ENCODE data around the gene DPYD. TPM values are rescaled to one million over a fixed set of nuclear protein-coding genes. Genes with fewer than 3 reads are reported as not detected.

The DPYD gene
- total RNA-seq, 1 experiment from 2014 or later: 7.0 TPM

DNA sequence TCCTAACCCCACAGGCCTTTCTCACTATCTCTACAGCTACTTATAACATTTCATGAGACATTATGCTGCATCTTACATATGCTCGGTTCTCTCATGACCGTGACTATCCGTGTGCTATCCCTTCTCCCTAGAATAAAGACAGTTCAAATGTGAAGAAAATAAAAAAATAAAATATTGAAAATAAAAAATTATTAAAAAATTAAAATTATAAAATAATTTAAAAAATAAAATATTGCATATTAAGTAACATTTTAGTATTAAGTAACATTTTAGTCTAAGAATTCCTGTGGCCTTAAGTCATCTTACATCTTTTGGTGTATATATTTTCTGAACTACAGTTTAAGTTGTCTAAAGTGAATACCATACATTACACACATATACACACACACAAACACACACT, 415.5 kb downstream of the DPYD start:
- H3K4me3 ChIP-seq (ENCODE audit: low read depth, low read length): no peak overlapping the region
- H3K9me3 ChIP-seq: no peaks in the 10 kb centered on the region
- Mint-ChIP-seq H3K9me3 (ENCODE audit: unreplicated experiment) (peaks cover 10% of the 10 kb centered on the region), H3K36me3 (ENCODE audit: insufficient read depth, unreplicated experiment) (no peaks in the 10 kb centered on the region), H3K27me3 (ENCODE audit: insufficient read depth, unreplicated experiment) (no peaks in the 10 kb centered on the region), H3K4me1 (ENCODE audit: low read depth, unreplicated experiment) (peaks cover 12% of the 10 kb centered on the region), H3K4me3 (ENCODE audit: unreplicated experiment) (no peak overlapping the region), H3K27ac (ENCODE audit: unreplicated experiment) (no peak overlapping the region)
- no TSS peak for BruUV-seq (replicated peaks)
- no peak for DNase-seq
- POLR2A ChIA-PET: no interaction called here
- no peaks in the 10 kb centered on the region for H3K36me3 ChIP-seq (ENCODE audit: control insufficient read depth, insufficient read depth, low read length)
- 0 out of 2 replicates have a peak, but pooled peaks cover 1% of the 10 kb centered on the region for H3K4me1 ChIP-seq
- CTCF ChIA-PET: no interaction called here
- TF ChIP-seq, protein P1, sequence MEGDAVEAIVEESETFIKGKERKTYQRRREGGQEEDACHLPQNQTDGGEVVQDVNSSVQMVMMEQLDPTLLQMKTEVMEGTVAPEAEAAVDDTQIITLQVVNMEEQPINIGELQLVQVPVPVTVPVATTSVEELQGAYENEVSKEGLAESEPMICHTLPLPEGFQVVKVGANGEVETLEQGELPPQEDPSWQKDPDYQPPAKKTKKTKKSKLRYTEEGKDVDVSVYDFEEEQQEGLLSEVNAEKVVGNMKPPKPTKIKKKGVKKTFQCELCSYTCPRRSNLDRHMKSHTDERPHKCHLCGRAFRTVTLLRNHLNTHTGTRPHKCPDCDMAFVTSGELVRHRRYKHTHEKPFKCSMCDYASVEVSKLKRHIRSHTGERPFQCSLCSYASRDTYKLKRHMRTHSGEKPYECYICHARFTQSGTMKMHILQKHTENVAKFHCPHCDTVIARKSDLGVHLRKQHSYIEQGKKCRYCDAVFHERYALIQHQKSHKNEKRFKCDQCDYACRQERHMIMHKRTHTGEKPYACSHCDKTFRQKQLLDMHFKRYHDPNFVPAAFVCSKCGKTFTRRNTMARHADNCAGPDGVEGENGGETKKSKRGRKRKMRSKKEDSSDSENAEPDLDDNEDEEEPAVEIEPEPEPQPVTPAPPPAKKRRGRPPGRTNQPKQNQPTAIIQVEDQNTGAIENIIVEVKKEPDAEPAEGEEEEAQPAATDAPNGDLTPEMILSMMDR (IDR thresholded peaks at IDR 0.05; ENCODE audit: insufficient read depth in 1 of 2, low read depth in 1 of 2, low read length in 1 of 2, severe bottlenecking in 1 of 2, unreplicated experiment in 1 of 2): no peak
- intact Hi-C loops (cut with micrococcal nuclease; ENCODE audit: unreplicated experiment): no loop called here
- H3K27me3 ChIP-seq (replicated peaks; ENCODE audit: control insufficient read depth, insufficient read depth, low read length): no peaks in the 10 kb centered on the region

DNA sequence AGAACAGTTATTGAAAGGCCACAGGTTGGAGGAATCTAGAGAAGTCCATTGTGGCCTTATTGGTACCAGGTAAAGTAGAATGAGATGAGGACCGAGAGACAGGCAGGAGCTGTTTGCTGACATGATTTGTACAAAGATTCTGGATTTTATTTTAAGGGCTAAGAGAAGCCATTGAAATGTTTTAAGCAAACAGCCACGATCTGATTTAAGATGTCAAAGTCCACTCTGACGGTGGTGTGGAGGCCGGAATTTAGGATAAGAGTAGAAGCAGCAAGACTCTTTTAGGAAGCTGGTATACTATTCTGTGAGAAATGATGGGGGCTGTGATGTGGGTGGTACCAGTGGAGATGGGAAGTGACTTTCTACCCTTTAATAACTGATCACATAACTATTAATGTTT, 418.5 kb downstream of the DPYD start:
- no peak for DNase-seq
- H3K27ac Mint-ChIP-seq (ENCODE audit: unreplicated experiment): no peak overlapping the region
- H3K4me1 Mint-ChIP-seq (ENCODE audit: low read depth, unreplicated experiment): peaks cover 12% of the 10 kb centered on the region
- H3K36me3 Mint-ChIP-seq (ENCODE audit: insufficient read depth, unreplicated experiment): no peaks in the 10 kb centered on the region
- Histone ChIP-seq H3K4me1 (no peaks in the 10 kb centered on the region), H3K9me3 (no peaks in the 10 kb centered on the region), H3K36me3 (ENCODE audit: control insufficient read depth, insufficient read depth, low read length) (no peaks in the 10 kb centered on the region), H3K4me3 (ENCODE audit: low read depth, low read length) (no peak overlapping the region), H3K27me3 (replicated peaks; ENCODE audit: control insufficient read depth, insufficient read depth, low read length) (no peaks in the 10 kb centered on the region)
- intact Hi-C loops (cut with micrococcal nuclease; ENCODE audit: unreplicated experiment): no loop called here
- TF ChIP-seq, protein P1 (IDR thresholded peaks at IDR 0.05; ENCODE audit: insufficient read depth in 1 of 2, low read depth in 1 of 2, low read length in 1 of 2, severe bottlenecking in 1 of 2, unreplicated experiment in 1 of 2): no peak
- no peaks in the 10 kb centered on the region for H3K27me3 Mint-ChIP-seq (ENCODE audit: insufficient read depth, unreplicated experiment)
- no peak overlapping the region for H3K4me3 Mint-ChIP-seq (ENCODE audit: unreplicated experiment)
- ChIA-PET CTCF (no interaction called here), POLR2A (no interaction called here)
- BruUV-seq (replicated peaks): no TSS peak
- no peaks in the 10 kb centered on the region for H3K9me3 Mint-ChIP-seq (ENCODE audit: unreplicated experiment)

DNA sequence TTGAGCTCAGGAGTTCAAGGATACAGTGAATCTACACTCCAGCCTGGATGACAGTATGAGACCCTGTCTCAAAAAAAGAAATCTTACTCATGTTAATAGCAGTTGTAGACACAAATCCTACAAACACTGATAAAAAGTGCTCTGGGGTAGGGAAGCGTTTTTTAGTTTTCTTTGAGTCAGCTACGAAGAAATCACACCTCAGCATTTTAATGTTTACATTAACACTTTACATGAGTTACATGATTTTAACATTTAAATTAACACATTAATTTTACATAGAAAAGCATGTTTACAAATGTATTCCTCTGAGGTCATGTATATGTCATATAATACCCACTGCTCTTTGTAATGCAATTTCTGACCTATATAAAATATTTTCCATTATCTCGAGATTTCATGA, 419.2 kb downstream of the DPYD start:
- Histone ChIP-seq H3K36me3 (ENCODE audit: control insufficient read depth, insufficient read depth, low read length) (no peaks in the 10 kb centered on the region), H3K9me3 (no peaks in the 10 kb centered on the region), H3K27me3 (replicated peaks; ENCODE audit: control insufficient read depth, insufficient read depth, low read length) (no peaks in the 10 kb centered on the region), H3K4me3 (ENCODE audit: low read depth, low read length) (no peak overlapping the region), H3K4me1 (no peaks in the 10 kb centered on the region)
- ChIA-PET CTCF (no interaction called here), POLR2A (no interaction called here)
- Mint-ChIP-seq H3K9me3 (ENCODE audit: unreplicated experiment) (no peaks in the 10 kb centered on the region), H3K36me3 (ENCODE audit: insufficient read depth, unreplicated experiment) (no peaks in the 10 kb centered on the region), H3K4me3 (ENCODE audit: unreplicated experiment) (no peak overlapping the region), H3K27ac (ENCODE audit: unreplicated experiment) (no peak overlapping the region), H3K4me1 (ENCODE audit: low read depth, unreplicated experiment) (peaks cover 12% of the 10 kb centered on the region), H3K27me3 (ENCODE audit: insufficient read depth, unreplicated experiment) (no peaks in the 10 kb centered on the region)
- intact Hi-C loops (cut with micrococcal nuclease; ENCODE audit: unreplicated experiment): no loop called here
- TF ChIP-seq, protein P1 (IDR thresholded peaks at IDR 0.05; ENCODE audit: insufficient read depth in 1 of 2, low read depth in 1 of 2, low read length in 1 of 2, severe bottlenecking in 1 of 2, unreplicated experiment in 1 of 2): no peak
- no peak for DNase-seq
- BruUV-seq (replicated peaks): no TSS peak
